ENCODE data around the gene SYNPO. TPM values are rescaled to one million over a fixed set of nuclear protein-coding genes. Genes with fewer than 3 reads are reported as not detected.

SYNPO gene
- polyA plus RNA-seq, 1 donor from 2014 or later, result not detected

DNA sequence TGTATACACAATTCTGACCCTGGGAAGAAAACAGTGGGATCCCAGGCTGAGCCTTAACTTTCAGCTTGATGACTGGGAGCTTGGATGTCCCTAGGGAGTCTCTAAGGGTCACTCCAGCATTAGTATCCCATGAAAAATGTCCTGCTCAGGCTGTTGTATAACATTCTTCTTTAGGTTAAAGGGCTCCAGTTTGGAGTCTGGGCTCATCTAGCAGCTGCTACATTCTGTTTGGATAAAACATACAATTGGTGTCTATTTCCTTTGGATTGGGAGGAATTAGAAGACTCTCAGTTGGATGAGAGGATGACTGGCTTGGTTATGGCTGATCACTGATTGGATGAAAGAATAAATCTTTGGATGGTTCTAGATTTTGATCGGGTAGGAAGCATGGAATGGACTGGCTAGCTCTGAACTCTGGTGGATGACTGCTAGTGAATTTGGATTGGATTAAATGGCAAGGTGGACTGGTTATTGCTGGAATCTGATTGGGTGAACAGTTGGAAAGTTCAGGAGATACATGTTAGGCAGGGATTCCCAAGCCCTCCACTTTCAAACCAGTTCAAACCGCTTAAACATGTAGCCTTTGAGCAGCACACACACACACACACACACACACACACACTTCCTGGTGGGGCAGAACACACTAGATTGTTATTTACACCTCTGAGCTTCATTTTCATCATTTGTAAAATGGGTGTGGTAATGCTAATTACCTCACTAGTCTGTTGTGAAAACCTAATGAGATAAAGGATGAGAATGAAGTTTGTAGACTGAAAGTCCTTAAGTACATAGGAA is 13.5 kb downstream of the SYNPO start:
- Histone ChIP-seq H3F3A (ENCODE audit: insufficient read depth, low read length, poor library complexity, severe bottlenecking) (no peaks in the 10 kb centered on the region), H3K9ac (ENCODE audit: low read length) (no peak overlapping the region), H3K4me2 (ENCODE audit: low read length) (no peak overlapping the region), H3K4me3 (ENCODE audit: low read length) (no peak overlapping the region), H4K20me1 (ENCODE audit: insufficient read depth) (no peaks in the 10 kb centered on the region), H3K27ac (ENCODE audit: low read length) (no peak overlapping the region), H3K27me3 (ENCODE audit: insufficient read depth, low read depth, low read length) (no peaks in the 10 kb centered on the region), H3K79me2 (replicated peaks; ENCODE audit: insufficient read depth, low read length) (no peaks in the 10 kb centered on the region), H3K36me3 (ENCODE audit: insufficient read depth, low read length) (no peaks in the 10 kb centered on the region), H3K9me2 (ENCODE audit: insufficient read depth, low read length) (no peaks in the 10 kb centered on the region), H3K9me3 (ENCODE audit: low read length) (no peaks in the 10 kb centered on the region), H2AFZ (ENCODE audit: low read depth, low read length) (no peak overlapping the region)
- no peak for TF ChIP-seq POLR2AphosphoS5 (IDR thresholded peaks at IDR 0.05)
- TF ChIP-seq, protein P1, sequence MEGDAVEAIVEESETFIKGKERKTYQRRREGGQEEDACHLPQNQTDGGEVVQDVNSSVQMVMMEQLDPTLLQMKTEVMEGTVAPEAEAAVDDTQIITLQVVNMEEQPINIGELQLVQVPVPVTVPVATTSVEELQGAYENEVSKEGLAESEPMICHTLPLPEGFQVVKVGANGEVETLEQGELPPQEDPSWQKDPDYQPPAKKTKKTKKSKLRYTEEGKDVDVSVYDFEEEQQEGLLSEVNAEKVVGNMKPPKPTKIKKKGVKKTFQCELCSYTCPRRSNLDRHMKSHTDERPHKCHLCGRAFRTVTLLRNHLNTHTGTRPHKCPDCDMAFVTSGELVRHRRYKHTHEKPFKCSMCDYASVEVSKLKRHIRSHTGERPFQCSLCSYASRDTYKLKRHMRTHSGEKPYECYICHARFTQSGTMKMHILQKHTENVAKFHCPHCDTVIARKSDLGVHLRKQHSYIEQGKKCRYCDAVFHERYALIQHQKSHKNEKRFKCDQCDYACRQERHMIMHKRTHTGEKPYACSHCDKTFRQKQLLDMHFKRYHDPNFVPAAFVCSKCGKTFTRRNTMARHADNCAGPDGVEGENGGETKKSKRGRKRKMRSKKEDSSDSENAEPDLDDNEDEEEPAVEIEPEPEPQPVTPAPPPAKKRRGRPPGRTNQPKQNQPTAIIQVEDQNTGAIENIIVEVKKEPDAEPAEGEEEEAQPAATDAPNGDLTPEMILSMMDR (IDR thresholded peaks at IDR 0.05; ENCODE audit: poor library complexity, severe bottlenecking), result no peak
- no peak for TF ChIP-seq EP300 (conservative IDR thresholded peaks at IDR 0.05; ENCODE audit: poor library complexity, severe bottlenecking)
- no peak for TF ChIP-seq RAD21 (conservative IDR thresholded peaks at IDR 0.05)
- TF ChIP-seq MXI1 (conservative IDR thresholded peaks at IDR 0.05; ENCODE audit: poor library complexity, severe bottlenecking), result no peak
- TF ChIP-seq SMC3 (conservative IDR thresholded peaks at IDR 0.05; ENCODE audit: poor library complexity), result no peak
- TF ChIP-seq EZH2 (IDR thresholded peaks at IDR 0.05; ENCODE audit: borderline replicate concordance, insufficient read depth, low read length, poor library complexity, severe bottlenecking), result no peak
- TF ChIP-seq REST (IDR thresholded peaks at IDR 0.05; ENCODE audit: borderline replicate concordance), result no peak
- no peak for TF ChIP-seq TAF1 (IDR thresholded peaks at IDR 0.05; ENCODE audit: low read depth)

DNA sequence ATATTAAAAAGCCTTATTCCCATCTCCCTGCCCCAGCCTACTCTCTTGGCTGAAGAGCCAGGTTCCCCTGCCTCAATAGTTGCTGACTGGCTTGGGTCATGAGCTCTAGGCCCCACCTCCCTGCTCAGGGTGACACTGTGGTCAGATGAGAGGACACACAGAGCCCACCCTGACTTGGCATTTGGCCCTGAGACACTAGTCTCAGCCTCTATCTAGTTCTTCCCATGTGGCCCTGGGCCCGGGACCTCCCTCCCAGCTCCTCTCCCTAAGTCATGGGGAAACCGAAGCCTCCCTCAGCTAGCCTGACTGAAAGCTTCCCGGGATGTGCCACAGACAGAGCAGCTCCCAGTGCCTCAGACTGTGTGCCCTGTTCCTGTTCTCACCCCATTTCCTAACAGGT is 14.8 kb downstream of the SYNPO start:
- no peaks in the 10 kb centered on the region for H3F3A ChIP-seq (ENCODE audit: insufficient read depth, low read length, poor library complexity, severe bottlenecking)
- H3K27ac ChIP-seq (ENCODE audit: low read length), result no peak overlapping the region
- no peak overlapping the region for H2AFZ ChIP-seq (ENCODE audit: low read depth, low read length)
- H3K79me2 ChIP-seq (replicated peaks; ENCODE audit: insufficient read depth, low read length), result no peaks in the 10 kb centered on the region
- H3K36me3 ChIP-seq (ENCODE audit: insufficient read depth, low read length), result no peaks in the 10 kb centered on the region
- H3K27me3 ChIP-seq (ENCODE audit: insufficient read depth, low read depth, low read length), result no peaks in the 10 kb centered on the region
- no peak overlapping the region for H3K4me3 ChIP-seq (ENCODE audit: low read length)
- H3K9me2 ChIP-seq (ENCODE audit: insufficient read depth, low read length), result no peaks in the 10 kb centered on the region
- TF ChIP-seq REST (IDR thresholded peaks at IDR 0.05; ENCODE audit: borderline replicate concordance), result no peak
- no peak for TF ChIP-seq EP300 (conservative IDR thresholded peaks at IDR 0.05; ENCODE audit: poor library complexity, severe bottlenecking)
- no peak for TF ChIP-seq POLR2AphosphoS5 (IDR thresholded peaks at IDR 0.05)
- TF ChIP-seq SMC3 (conservative IDR thresholded peaks at IDR 0.05; ENCODE audit: poor library complexity), result no peak
- TF ChIP-seq, protein P1 (IDR thresholded peaks at IDR 0.05; ENCODE audit: poor library complexity, severe bottlenecking), result no peak
- TF ChIP-seq MXI1 (conservative IDR thresholded peaks at IDR 0.05; ENCODE audit: poor library complexity, severe bottlenecking), result no peak
- no peak for TF ChIP-seq TAF1 (IDR thresholded peaks at IDR 0.05; ENCODE audit: low read depth)
- no peak for TF ChIP-seq EZH2 (IDR thresholded peaks at IDR 0.05; ENCODE audit: borderline replicate concordance, insufficient read depth, low read length, poor library complexity, severe bottlenecking)
- no peak for TF ChIP-seq RAD21 (conservative IDR thresholded peaks at IDR 0.05)
- no peaks in the 10 kb centered on the region for H4K20me1 ChIP-seq (ENCODE audit: insufficient read depth)
- no peak overlapping the region for H3K9ac ChIP-seq (ENCODE audit: low read length)
- H3K4me2 ChIP-seq (ENCODE audit: low read length), result no peak overlapping the region
- no peaks in the 10 kb centered on the region for H3K9me3 ChIP-seq (ENCODE audit: low read length)

Data from neural cell (in vitro differentiated cells).